Activated CD8-positive, alpha-beta memory T cell treated with anti-CD3 and anti-CD28 coated beads for 24 hours (primary cell): ENCODE results near the gene KIZ.

ENCODE experiments used
- DNase-seq: peaks from one replicate; pipeline ENCODE4 v3.0.0-alpha.2; 2020

Gene KIZ

DNA sequence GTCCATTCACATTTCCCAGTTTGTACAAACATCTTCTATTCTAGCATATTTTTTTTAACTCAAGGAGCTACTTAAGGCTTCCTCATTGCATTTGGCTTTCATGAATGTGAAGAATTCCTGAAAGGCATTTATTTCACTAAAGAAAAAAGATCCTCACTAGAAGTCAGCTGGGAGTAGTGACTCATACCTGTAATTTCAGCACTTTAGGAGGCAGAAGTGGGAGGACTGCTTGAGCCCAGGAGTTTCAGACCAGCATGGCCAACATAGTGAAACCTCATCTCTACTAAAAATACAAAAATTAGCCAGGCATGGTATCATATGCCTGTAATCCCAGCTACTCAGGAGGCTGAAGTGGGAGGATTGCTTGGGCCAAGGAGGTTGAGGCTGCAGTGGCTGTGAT is 146.4 kb downstream of the KIZ start:
- no peak for DNase-seq

GRCh38 chr20:21272679-21273078 is 146.8 kb downstream of the KIZ start:
- no peak for DNase-seq

DNA sequence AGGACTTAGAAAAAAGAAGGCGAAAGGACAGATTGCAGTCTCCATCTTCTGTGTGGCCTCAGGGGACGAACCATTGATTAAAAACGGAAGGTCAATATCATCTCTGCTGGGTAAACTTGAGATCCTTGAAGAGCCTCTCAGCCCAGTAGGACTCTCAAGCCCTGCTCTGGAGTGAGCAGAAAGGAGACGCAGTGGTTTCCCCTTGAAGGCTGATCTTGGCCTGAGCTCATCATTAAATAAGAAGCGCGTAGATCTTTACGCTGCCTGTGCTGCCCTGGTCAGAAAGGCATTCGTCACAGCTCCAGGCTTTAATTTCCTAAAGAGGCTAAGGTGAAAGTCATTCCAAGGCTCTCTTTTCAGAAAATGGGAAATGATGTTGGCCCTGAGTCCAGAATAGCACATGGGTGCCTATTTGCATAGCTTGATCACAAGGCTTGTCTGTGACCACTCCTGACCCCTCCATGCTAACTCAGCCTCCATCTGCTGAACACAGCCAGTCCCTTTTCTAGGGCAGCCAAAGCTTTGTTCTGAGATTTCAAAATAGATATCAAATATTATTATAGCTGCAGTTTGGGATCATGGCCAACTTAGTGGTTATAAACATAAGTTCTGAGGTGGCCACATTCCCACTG is 148.0 kb downstream of the KIZ start:
- DNase-seq, result no peak

- DNase-seq, result no peak
Observed at GRCh38 chr20:21278829-21279228, 152.9 kb downstream of the KIZ start.

- no peak for DNase-seq
Observed at GRCh38 chr20:21279706-21280521, 154.0 kb downstream of the KIZ start.

DNA sequence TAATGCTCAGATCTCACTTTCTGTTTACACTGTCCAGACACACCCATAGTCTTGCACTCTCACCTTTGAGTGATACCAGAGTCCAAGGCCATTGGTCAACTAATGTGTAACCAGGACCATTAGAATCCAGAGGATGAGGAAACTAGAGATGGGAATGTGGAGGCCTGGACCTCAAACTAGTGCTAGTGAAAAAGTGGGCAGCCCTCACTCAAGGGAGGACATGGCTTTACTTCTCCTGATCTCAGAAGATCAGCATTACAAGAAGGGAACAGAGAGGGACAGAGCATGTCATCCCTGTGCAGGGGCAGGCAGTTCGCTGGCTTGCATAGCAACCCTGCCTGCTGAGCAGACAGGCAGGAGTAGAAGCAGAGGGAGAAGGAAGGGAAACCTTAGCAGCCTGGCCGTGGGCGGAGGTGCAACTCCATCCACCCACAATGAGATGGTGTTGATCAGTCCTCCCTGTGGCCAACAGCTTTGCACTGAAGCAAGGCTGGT is 154.7 kb downstream of the KIZ start:
- DNase-seq, result no peak

DNA sequence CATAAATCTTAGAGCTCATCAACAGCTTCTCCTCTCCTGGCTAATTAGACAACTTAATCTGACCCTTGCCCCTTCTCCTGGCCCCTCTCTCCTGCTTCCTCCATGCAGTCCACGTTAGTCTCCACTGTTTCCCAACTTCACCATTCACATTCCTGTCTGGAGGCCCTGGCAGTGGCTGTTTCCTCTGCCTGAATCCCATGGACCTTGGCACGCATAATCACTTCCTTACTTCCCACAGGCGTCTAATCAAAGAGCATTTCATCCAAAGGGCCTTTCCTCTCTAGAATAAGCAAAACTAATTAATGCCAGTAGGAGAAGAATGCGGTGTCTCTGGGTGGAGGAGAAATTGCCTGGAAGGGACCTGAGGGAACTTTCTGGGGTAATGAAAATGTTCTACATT is 160.9 kb downstream of the KIZ start:
- DNase-seq, result no peak

GRCh38 chr20:21288587-21289370 is 162.9 kb downstream of the KIZ start:
- no peak for DNase-seq

DNA sequence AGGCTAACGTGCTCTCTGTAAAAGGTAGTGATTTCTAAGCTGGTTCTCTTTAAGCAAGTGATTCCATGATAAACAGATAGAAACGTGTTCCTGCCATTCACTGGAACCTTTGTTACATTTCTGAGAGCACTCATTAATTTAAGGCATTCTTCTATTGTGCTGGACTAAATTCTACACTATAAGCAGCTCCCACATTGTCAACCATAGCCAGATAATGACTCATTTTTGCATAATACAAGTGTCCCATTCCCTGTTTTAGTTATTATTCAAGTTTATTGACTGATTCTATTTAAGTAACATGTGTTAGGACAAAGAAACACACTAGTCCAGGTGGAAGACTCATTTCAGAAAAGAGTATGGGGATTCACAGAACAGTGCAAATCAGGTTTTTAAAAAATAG is 163.8 kb downstream of the KIZ start:
- DNase-seq, result no peak

DNA sequence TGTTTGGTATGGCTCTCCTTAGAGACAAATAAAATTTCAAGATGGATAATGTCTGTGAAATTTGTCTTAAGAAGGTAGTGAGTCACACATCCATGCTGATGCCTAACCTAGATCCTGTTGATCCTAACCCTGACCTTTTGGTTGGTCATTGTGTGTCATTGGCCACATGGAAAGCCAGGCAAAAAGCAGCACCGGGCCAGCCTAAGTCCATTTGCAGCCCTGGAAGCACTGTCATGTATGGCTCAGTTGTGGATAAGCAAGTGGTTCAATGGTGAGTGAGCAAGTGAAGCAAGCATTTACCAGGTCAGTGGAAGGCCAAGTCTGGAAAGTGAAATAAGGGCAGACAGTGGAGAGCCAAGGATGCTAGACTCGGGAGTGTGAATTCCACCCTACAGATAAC is 165.1 kb downstream of the KIZ start:
- no peak for DNase-seq

DNA sequence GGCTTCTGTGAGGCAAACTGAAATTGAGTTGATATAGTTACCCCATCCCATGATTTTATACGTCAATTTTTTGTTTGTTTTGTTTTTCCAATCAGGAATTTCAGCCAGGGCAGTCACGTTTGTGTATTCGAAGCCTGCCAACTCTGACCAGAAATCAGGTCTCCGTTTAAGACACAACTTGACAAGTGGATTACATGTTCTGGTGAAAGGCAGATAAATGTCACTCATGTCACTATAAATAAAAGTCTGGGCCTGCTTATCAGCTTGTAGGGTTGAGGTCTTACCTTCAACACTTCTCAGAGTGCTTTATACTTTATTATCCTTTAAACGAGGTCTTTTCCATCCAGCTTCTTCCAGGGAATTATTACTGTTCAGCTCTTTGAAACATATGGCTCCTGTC is 168.9 kb downstream of the KIZ start:
- no peak for DNase-seq
